ENCODE measurements around the gene TBC1D9.
"Not testable (repeated sequence)": the region's sequence is repeated elsewhere in the genome, so short reads cannot be mapped to it uniquely, and the experiment has no call there.

The TBC1D9 gene

DNA sequence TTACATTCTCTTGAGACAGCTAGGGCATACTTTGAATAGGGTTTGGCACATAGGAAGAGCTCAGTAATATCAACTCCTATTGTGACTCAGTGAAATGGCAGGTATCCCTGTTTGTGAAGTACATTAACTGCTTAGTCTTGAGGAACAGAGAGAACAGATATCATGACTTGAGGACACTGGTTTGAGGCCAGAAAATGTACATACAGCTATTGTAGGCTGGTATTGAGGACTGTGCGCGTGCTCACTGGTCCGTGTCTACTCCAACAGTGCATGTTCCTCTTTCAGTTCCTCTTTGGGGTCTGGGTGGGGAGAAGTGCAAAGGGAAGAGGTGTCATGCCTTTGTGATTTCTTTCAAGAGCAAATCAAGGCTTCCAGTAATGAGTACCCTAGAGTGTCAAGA is 34.6 kb upstream of the TBC1D9 start:
- CTCF ChIA-PET: no interaction called here
- DNase-seq (ENCODE audit: low spot score): no peak
- POLR2A ChIA-PET (ENCODE audit: low non-redundant PET): no interaction called here
- TF ChIP-seq, protein P1, sequence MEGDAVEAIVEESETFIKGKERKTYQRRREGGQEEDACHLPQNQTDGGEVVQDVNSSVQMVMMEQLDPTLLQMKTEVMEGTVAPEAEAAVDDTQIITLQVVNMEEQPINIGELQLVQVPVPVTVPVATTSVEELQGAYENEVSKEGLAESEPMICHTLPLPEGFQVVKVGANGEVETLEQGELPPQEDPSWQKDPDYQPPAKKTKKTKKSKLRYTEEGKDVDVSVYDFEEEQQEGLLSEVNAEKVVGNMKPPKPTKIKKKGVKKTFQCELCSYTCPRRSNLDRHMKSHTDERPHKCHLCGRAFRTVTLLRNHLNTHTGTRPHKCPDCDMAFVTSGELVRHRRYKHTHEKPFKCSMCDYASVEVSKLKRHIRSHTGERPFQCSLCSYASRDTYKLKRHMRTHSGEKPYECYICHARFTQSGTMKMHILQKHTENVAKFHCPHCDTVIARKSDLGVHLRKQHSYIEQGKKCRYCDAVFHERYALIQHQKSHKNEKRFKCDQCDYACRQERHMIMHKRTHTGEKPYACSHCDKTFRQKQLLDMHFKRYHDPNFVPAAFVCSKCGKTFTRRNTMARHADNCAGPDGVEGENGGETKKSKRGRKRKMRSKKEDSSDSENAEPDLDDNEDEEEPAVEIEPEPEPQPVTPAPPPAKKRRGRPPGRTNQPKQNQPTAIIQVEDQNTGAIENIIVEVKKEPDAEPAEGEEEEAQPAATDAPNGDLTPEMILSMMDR (conservative IDR thresholded peaks at IDR 0.05; ENCODE audit: low read depth): no peak
- H3K27ac ChIP-seq: no peak overlapping the region

DNA sequence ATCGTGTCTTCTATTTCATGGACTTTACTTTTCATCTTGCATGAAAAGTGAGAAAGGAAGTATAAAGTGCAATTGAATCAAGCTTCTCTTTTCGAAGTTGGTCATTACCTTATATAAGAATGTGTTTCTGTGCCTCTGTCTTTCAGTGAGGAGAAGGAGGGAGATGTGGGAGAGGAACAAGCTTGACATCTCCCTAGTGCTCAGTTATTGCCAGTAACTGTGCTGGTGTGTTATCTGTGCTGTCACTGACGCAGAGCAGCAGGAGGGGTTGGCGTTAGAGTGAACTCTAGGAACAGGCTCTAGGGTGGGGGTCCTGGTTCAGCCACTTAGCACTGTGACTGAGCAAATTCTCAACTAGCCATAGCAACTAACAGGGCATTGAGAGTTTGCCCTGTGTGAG is 34.0 kb upstream of the TBC1D9 start:
- TF ChIP-seq, protein P1 (conservative IDR thresholded peaks at IDR 0.05; ENCODE audit: low read depth): no peak
- CTCF ChIA-PET: no interaction called here

DNA sequence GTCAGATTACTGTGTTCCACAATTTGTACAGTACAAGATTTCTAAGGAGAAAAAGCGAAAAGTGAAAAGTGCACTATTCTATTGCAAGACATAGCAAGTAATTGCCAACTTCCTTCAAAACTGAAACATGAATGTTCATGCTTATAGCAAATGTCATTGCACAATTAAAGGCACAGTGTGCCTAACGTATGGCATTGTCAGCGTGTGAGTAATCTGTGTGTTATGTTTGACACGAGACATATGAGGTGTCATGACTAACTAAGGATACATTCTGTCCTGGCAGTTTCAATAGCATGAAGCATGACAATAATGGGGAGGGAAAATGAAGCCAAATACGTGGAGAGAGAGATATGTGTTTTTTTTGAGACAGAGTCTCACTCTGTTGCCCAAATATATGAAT is 33.6 kb upstream of the TBC1D9 start:
- TF ChIP-seq, protein P1 (conservative IDR thresholded peaks at IDR 0.05; ENCODE audit: low read depth): no peak
- POLR2A ChIA-PET (ENCODE audit: low non-redundant PET): no interaction called here
- CTCF ChIA-PET: no interaction called here
- peak; percentile 72 for DNase-seq (ENCODE audit: low spot score)
- no peak overlapping the region for H3K27ac ChIP-seq

More for the DNA sequence above, 34.0 kb upstream of the TBC1D9 start:
- no peak overlapping the region for H3K27ac ChIP-seq
- POLR2A ChIA-PET (ENCODE audit: low non-redundant PET): no interaction called here
- DNase-seq (ENCODE audit: low spot score): no peak

DNA sequence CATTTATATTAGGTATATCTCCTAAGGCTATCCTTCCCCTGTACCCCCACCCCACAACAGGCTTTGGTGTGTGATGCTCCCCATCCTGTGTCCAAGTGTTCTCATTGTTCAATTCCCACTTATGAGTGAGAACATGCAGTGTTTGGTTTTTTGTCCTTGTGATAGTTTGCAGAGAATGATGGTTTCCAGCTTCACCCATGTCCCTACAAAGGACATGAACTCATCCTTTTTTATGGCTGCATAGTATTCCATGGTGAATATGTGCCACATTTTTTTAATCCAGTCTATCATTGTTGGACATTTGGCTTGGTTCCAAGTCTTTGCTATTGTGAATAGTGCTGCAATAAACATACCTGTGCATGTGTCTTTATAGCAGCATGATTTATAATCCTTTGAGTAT is 26.6 kb upstream of the TBC1D9 start:
- DNase-seq (ENCODE audit: low spot score); POLR2A ChIA-PET (ENCODE audit: low non-redundant PET); CTCF ChIA-PET; H3K27ac ChIP-seq: not testable (repeated sequence)

DNA sequence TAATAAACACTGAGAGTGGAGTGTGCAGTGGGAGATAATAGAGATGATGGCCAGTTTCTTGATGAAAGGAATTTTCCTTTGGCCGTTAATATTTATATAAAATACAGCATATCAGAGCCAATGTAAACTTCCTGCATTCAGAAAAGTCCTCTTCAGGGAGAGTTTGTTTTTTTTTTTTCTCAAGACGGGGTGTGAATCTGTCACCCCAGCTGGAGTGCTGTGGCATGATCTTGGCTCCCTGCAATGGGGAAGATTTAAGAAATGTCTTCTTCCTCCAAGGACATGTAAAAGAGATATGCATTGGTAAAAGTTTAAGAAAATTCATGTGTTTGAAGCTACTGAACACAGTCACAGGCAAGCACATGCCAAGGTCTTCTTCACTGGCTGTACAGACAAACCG is 25.4 kb upstream of the TBC1D9 start:
- no peak for DNase-seq (ENCODE audit: low spot score)
- CTCF ChIA-PET: no interaction called here
- POLR2A ChIA-PET (ENCODE audit: low non-redundant PET): no interaction called here
- no peak overlapping the region for H3K27ac ChIP-seq
- TF ChIP-seq, protein P1 (conservative IDR thresholded peaks at IDR 0.05; ENCODE audit: low read depth): no peak

DNA sequence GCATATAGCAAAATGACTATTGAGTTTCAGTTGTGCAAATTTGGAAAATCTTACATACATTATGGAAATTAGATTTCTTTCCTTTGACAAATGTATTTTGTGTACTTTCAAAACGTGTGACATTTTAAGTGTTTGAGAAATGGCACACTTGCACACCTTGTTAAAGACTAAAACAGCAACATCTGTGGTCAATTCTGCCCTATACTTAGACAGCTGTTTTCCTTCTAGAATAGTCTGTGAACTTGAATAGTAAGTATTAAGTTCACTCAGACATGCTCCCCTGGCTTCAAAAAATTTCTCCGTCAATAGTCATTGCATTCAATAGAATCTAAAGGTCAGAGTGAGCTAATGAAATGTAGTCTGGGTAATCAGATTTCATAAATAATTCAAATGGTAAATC is 21.7 kb upstream of the TBC1D9 start:
- ChIA-PET POLR2A (ENCODE audit: low non-redundant PET) (no interaction called here), CTCF (no interaction called here)
- no peak overlapping the region for H3K27ac ChIP-seq
- TF ChIP-seq, protein P1 (conservative IDR thresholded peaks at IDR 0.05; ENCODE audit: low read depth): no peak
- DNase-seq (ENCODE audit: low spot score): no peak

DNA sequence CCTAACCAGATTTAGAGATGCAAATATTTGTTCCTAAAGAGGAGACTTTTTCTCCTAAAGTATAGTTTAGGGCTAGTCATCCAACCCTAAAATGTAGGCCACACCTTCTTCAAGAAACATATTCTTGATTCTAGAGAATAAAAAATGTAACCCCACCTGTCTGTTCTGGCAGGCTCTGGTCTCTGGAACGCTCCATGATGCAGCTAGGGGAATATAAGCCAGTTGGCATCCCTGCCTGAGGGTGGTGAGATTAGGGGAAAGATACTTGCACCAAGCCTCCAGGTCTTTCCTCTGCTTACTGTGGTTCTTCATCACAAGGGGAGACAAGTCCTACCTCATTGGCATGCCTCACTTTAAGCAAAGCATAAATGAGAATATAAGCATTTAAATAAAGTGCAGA is 21.2 kb upstream of the TBC1D9 start:
- POLR2A ChIA-PET (ENCODE audit: low non-redundant PET): no interaction called here
- no peak for DNase-seq (ENCODE audit: low spot score)
- no peak overlapping the region for H3K27ac ChIP-seq
- CTCF ChIA-PET: no interaction called here
- TF ChIP-seq, protein P1 (conservative IDR thresholded peaks at IDR 0.05; ENCODE audit: low read depth): no peak
